Coronary artery (tissue), 2 donors: ENCODE data around the gene HBA2.
"Not testable (repeated sequence)": the region's sequence is repeated elsewhere in the genome, so short reads cannot be mapped to it uniquely, and the experiment has no call there.

Source experiments
- DNase-seq: peaks from one replicate; pipeline ENCODE4 v3.0.0-alpha.2; 2017; ENCODE audit warnings: low spot score
- H3K27ac ChIP-seq, 2 donors: fragments of 200-600 bp; sonication (generic); one replicate each; pipeline ENCODE4 v1.5.1; 2016 to 2019
- H3K4me3 ChIP-seq: fragments of 200-600 bp; sonication (generic); 2 replicates; pipeline ENCODE4 v1.5.1; 2016; ENCODE audit warnings: mild to moderate bottlenecking, moderate library complexity
- TF ChIP-seq, protein P1 (sequence below): fragments of 200-600 bp; sonication (generic); IDR thresholded peaks from one replicate; pipeline ENCODE4 v1.5.1; 2019; ENCODE audit warnings: antibody characterized with exemption

The HBA2 gene

GRCh38 chr16:175011-175949, 2.6 kb downstream of the HBA2 start:
- TF ChIP-seq, protein P1, sequence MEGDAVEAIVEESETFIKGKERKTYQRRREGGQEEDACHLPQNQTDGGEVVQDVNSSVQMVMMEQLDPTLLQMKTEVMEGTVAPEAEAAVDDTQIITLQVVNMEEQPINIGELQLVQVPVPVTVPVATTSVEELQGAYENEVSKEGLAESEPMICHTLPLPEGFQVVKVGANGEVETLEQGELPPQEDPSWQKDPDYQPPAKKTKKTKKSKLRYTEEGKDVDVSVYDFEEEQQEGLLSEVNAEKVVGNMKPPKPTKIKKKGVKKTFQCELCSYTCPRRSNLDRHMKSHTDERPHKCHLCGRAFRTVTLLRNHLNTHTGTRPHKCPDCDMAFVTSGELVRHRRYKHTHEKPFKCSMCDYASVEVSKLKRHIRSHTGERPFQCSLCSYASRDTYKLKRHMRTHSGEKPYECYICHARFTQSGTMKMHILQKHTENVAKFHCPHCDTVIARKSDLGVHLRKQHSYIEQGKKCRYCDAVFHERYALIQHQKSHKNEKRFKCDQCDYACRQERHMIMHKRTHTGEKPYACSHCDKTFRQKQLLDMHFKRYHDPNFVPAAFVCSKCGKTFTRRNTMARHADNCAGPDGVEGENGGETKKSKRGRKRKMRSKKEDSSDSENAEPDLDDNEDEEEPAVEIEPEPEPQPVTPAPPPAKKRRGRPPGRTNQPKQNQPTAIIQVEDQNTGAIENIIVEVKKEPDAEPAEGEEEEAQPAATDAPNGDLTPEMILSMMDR: no peak
- H3K27ac ChIP-seq: no peak overlapping the region
- H3K4me3 ChIP-seq: no peak overlapping the region
- DNase-seq: no peak

DNA sequence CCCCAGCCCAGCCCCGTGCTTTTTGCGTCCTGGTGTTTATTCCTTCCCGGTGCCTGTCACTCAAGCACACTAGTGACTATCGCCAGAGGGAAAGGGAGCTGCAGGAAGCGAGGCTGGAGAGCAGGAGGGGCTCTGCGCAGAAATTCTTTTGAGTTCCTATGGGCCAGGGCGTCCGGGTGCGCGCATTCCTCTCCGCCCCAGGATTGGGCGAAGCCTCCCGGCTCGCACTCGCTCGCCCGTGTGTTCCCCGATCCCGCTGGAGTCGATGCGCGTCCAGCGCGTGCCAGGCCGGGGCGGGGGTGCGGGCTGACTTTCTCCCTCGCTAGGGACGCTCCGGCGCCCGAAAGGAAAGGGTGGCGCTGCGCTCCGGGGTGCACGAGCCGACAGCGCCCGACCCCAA, 3.3 kb downstream of the HBA2 start:
- H3K27ac ChIP-seq, H3K4me3 ChIP-seq, DNase-seq: not testable (repeated sequence)

- not testable (repeated sequence) for H3K4me3 ChIP-seq, H3K27ac ChIP-seq, DNase-seq
Observed at GRCh38 chr16:176477-177382, 4.1 kb downstream of the HBA2 start, which contains the start of gene HBA1. TSS of gene HBA1 (plus strand) at chr16:176680. CDS start at chr16:176717, 37 bp downstream.

GRCh38 chr16:177394-177822, 4.7 kb downstream of the HBA2 start:
- Histone ChIP-seq H3K4me3 (no peak overlapping the region), H3K27ac (no peak overlapping the region)
- no peak for DNase-seq
- TF ChIP-seq, protein P1: no peak

- TF ChIP-seq, protein P1: no peak
- no peak for DNase-seq
- H3K27ac ChIP-seq: no peak overlapping the region
Observed at GRCh38 chr16:177981-178667, 5.4 kb downstream of the HBA2 start.

GRCh38 chr16:178668-179015, 6.0 kb downstream of the HBA2 start:
- Histone ChIP-seq H3K4me3 (no peak overlapping the region), H3K27ac (no peak overlapping the region)
- DNase-seq: no peak
- TF ChIP-seq, protein P1: no peak

More at GRCh38 chr16:177981-178667, 5.4 kb downstream of the HBA2 start:
- no peak overlapping the region for H3K4me3 ChIP-seq

- peak overlapping the region; percentile 63 for H3K4me3 ChIP-seq
- no peak overlapping the region for H3K27ac ChIP-seq
- TF ChIP-seq, protein P1: no peak
- DNase-seq: no peak
Observed at GRCh38 chr16:179211-180092, 6.8 kb downstream of the HBA2 start.
